IMR-90 (cell line): ENCODE data around the gene MFSD6L.

ENCODE experiments used
- CHD1 ChIP-seq: IDR thresholded peaks from 2 replicates; pipeline ENCODE4 v1.6.1; 2012; ENCODE audit warnings: low read depth, low read length, improper control_type of control experiment
- MAFK ChIP-seq: IDR thresholded peaks from 2 replicates; pipeline ENCODE4 v1.6.1; 2012; ENCODE audit warnings: low read depth, low read length, improper control_type of control experiment
- NFE2L2 ChIP-seq: fragments of 150-350 bp; IDR thresholded peaks from 2 replicates; pipeline ENCODE4 v1.6.1; 2016; ENCODE audit warnings: low read depth, mild to moderate bottlenecking, low read length
- POLR2A ChIP-seq: IDR thresholded peaks from 2 replicates; pipeline ENCODE4 v1.6.1; 2012; ENCODE audit warnings: mild to moderate bottlenecking, low read depth, low read length
- TF ChIP-seq, protein P1 (sequence below): conservative IDR thresholded peaks from 2 replicates; pipeline ENCODE4 v1.5.1; 2012; ENCODE audit warnings: mild to moderate bottlenecking, low read depth, low read length, improper control_type of control experiment

DNA sequence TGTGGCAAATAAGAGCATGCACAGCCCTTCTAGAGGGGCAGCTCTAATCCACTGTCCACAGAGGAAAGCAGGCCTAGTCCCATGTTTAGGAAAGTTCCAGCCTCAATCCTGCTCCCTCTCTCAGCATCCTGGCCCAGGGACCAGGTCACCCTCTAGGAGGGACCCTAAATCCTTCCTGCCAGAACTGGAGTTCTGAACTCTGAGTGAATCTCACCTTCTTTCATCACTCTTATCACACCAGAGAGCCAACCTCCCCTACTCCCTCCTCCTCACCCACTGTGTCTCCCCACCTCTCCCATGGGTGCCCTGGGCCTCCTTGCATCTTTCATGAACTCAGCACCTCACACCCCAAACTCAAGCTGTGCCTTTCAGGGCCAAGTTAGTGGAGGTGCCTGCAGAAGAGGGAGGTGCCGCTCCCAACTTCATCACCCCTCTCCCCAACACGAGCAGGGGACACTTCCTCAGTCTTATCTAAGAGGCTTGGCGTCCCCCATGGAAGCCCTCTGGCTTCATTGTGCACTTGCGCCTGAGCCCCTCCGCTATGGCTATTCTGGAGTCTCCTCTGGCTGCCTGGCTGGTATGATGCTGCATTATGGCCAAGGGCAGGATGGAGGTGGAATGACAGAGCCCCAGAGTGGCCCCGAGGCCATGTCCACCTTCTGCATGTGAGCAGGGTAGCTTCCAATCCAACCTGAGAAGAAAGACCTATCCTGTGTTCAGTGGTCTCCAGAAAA is 36.6 kb upstream of the MFSD6L start:
- TF ChIP-seq CHD1 (no peak), MAFK (no peak), POLR2A (no peak), NFE2L2 (no peak)
- TF ChIP-seq, protein P1, sequence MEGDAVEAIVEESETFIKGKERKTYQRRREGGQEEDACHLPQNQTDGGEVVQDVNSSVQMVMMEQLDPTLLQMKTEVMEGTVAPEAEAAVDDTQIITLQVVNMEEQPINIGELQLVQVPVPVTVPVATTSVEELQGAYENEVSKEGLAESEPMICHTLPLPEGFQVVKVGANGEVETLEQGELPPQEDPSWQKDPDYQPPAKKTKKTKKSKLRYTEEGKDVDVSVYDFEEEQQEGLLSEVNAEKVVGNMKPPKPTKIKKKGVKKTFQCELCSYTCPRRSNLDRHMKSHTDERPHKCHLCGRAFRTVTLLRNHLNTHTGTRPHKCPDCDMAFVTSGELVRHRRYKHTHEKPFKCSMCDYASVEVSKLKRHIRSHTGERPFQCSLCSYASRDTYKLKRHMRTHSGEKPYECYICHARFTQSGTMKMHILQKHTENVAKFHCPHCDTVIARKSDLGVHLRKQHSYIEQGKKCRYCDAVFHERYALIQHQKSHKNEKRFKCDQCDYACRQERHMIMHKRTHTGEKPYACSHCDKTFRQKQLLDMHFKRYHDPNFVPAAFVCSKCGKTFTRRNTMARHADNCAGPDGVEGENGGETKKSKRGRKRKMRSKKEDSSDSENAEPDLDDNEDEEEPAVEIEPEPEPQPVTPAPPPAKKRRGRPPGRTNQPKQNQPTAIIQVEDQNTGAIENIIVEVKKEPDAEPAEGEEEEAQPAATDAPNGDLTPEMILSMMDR: no peak
